Measurements from ENCODE around the gene S100A3. TPM values are rescaled to one million over a fixed set of nuclear protein-coding genes. Genes with fewer than 3 reads are reported as not detected.

S100A3 gene
- total RNA-seq, 1 donor from 2014 or later: 0.79 TPM

- ATAC-seq (no peak), DNase-seq (peak; percentile 22)
- intact Hi-C loops (cut with micrococcal nuclease): no loop called here
These were observed 3.3 kb upstream of the S100A3 start for GRCh38 chr1:153552335-153552734.

GRCh38 chr1:153550827-153551500 is 1.9 kb upstream of the S100A3 start:
- intact Hi-C loops (cut with micrococcal nuclease): no loop called here
- DNase-seq (peak; percentile 26), ATAC-seq (no peak)

GRCh38 chr1:153550398-153550758 is 1.3 kb upstream of the S100A3 start:
- peak; percentile 1 for DNase-seq
- intact Hi-C loops (cut with micrococcal nuclease): no loop called here
- ATAC-seq: no peak

GRCh38 chr1:153549741-153550397 is 811 bp upstream of the S100A3 start:
- DNase-seq: no peak
- no peak for ATAC-seq
- intact Hi-C loops (cut with micrococcal nuclease): no loop called here

GRCh38 chr1:153547560-153548551 is 1.2 kb downstream of the S100A3 start:
- intact Hi-C loops (cut with micrococcal nuclease): no loop called here
- no peak for ATAC-seq
- DNase-seq: peak; percentile 20

GRCh38 chr1:153546796-153547559 is 2.1 kb downstream of the S100A3 start:
- intact Hi-C loops (cut with micrococcal nuclease): no loop called here
- no peak for DNase-seq
- ATAC-seq: no peak

- no peak for ATAC-seq
- intact Hi-C loops (cut with micrococcal nuclease): no loop called here
- DNase-seq: no peak
These were observed 2.7 kb downstream of the S100A3 start for GRCh38 chr1:153546371-153546770.

GRCh38 chr1:153545067-153546055 is 3.7 kb downstream of the S100A3 start, which contains the start of gene S100A4:
TSS of gene S100A4 (minus strand) at chr1:153545806. CDS start at chr1:153544794, 1,012 bp downstream.
- ATAC-seq: peak; percentile 93
- intact Hi-C loops (cut with micrococcal nuclease): no loop called here
- DNase-seq: peak; percentile 95

- DNase-seq (no peak), ATAC-seq (no peak)
- intact Hi-C loops (cut with micrococcal nuclease): no loop called here
These were observed 4.5 kb downstream of the S100A3 start for GRCh38 chr1:153544453-153545066.

- ATAC-seq: no peak
- intact Hi-C loops (cut with micrococcal nuclease): no loop called here
- no peak for DNase-seq
These were observed 5.3 kb downstream of the S100A3 start for GRCh38 chr1:153543736-153544135.

GRCh38 chr1:153542956-153543711 is 5.9 kb downstream of the S100A3 start:
- ATAC-seq: no peak
- DNase-seq: no peak
- intact Hi-C loops (cut with micrococcal nuclease): no loop called here

- ATAC-seq (no peak), DNase-seq (no peak)
- intact Hi-C loops (cut with micrococcal nuclease): no loop called here
These were observed 7.1 kb downstream of the S100A3 start for GRCh38 chr1:153541641-153542590.

GRCh38 chr1:153540394-153541361 is 8.4 kb downstream of the S100A3 start, which contains the start of gene S100A5:
TSS of gene S100A5 (minus strand) at chr1:153540934. CDS start at chr1:153540191, 743 bp downstream.
- intact Hi-C loops (cut with micrococcal nuclease): no loop called here
- ATAC-seq (no peak), DNase-seq (no peak)

GRCh38 chr1:153539395-153540093 is 9.5 kb downstream of the S100A3 start:
- intact Hi-C loops (cut with micrococcal nuclease): no loop called here
- no peak for ATAC-seq
- DNase-seq: no peak
